HEK293 (cell line): ENCODE data around the gene HOXB8.

Experiments used
- BCL11A ChIP-seq: fragments of 450-650 bp; formaldehyde crosslinking; IDR thresholded peaks from 2 replicates; pipeline ENCODE4 v1.5.1; 2016; ENCODE audit warnings: low read depth, missing biosample characterization, missing genetic modification characterization
- GFI1B ChIP-seq: fragments of 450-650 bp; formaldehyde crosslinking; IDR thresholded peaks from 2 replicates; pipeline ENCODE4 v1.5.1; 2016; ENCODE audit warnings: missing biosample characterization, missing genetic modification characterization
- GLIS1 ChIP-seq: fragments of 450-650 bp; formaldehyde crosslinking; IDR thresholded peaks from 2 replicates; pipeline ENCODE4 v1.5.1; 2016; ENCODE audit warnings: missing biosample characterization, missing genetic modification characterization
- IKZF3 ChIP-seq: fragments of 450-650 bp; IDR thresholded peaks from 2 replicates; pipeline ENCODE4 v1.5.0; 2018; ENCODE audit warnings: missing biosample characterization, mild to moderate bottlenecking, missing genetic modification characterization, moderate library complexity
- YY1 ChIP-seq: fragments of 450-650 bp; formaldehyde crosslinking; IDR thresholded peaks from 2 replicates; pipeline ENCODE4 v1.5.1; 2018; ENCODE audit warnings: missing biosample characterization, missing genetic modification characterization
- YY2 ChIP-seq: fragments of 450-650 bp; formaldehyde crosslinking; IDR thresholded peaks from 2 replicates; pipeline ENCODE4 v1.5.1; 2016; ENCODE audit warnings: missing biosample characterization, missing genetic modification characterization
- ZIC2 ChIP-seq: fragments of 450-650 bp; formaldehyde crosslinking; IDR thresholded peaks from 2 replicates; pipeline ENCODE4 v1.5.1; 2016; ENCODE audit warnings: missing biosample characterization, missing genetic modification characterization
- ZNF366 ChIP-seq: fragments of 450-650 bp; formaldehyde crosslinking; conservative IDR thresholded peaks from 2 replicates; pipeline ENCODE4 v1.5.1; 2016; ENCODE audit warnings: missing biosample characterization, missing genetic modification characterization
- ZNF423 ChIP-seq: fragments of 450-650 bp; formaldehyde crosslinking; IDR thresholded peaks from 2 replicates; pipeline ENCODE4 v1.5.1; 2016; ENCODE audit warnings: missing biosample characterization, missing genetic modification characterization
- ZNF561 ChIP-seq: fragments of 450-650 bp; IDR thresholded peaks from 2 replicates; pipeline ENCODE4 v1.5.1; 2018; ENCODE audit warnings: missing biosample characterization, missing genetic modification characterization, borderline replicate concordance
- TF ChIP-seq, protein P1 (sequence below): fragments of 450-650 bp; formaldehyde crosslinking; IDR thresholded peaks from 2 replicates; pipeline ENCODE4 v1.5.1; 2016; ENCODE audit warnings: missing biosample characterization, missing genetic modification characterization
- TF ChIP-seq, protein P2 (sequence below): fragments of 450-650 bp; formaldehyde crosslinking; IDR thresholded peaks from 2 replicates; pipeline ENCODE4 v1.5.1; 2016; ENCODE audit warnings: missing biosample characterization, missing genetic modification characterization, low read depth
- TF ChIP-seq, protein P3 (sequence below): fragments of 450-650 bp; formaldehyde crosslinking; IDR thresholded peaks from 2 replicates; pipeline ENCODE4 v1.5.1; 2017; ENCODE audit warnings: missing biosample characterization, mild to moderate bottlenecking, missing genetic modification characterization, moderate library complexity
- TF ChIP-seq, protein P4 (sequence below): fragments of 450-650 bp; formaldehyde crosslinking; IDR thresholded peaks from 2 replicates; pipeline ENCODE4 v1.5.1; 2016; ENCODE audit warnings: missing biosample characterization, missing genetic modification characterization
- TF ChIP-seq, protein P5 (sequence below): fragments of 450-650 bp; formaldehyde crosslinking; IDR thresholded peaks from 2 replicates; pipeline ENCODE4 v1.5.1; 2016; ENCODE audit warnings: missing biosample characterization, missing genetic modification characterization, borderline replicate concordance
- TF ChIP-seq, protein P6 (sequence below): fragments of 450-650 bp; formaldehyde crosslinking; conservative IDR thresholded peaks from 2 replicates; pipeline ENCODE4 v1.5.1; 2016; ENCODE audit warnings: low read depth, missing biosample characterization, missing genetic modification characterization
- TF ChIP-seq, protein P7 (sequence below): fragments of 450-650 bp; formaldehyde crosslinking; IDR thresholded peaks from 2 replicates; pipeline ENCODE4; 2016; ENCODE audit warnings: missing biosample characterization, missing genetic modification characterization
- TF ChIP-seq, protein P8 (sequence below): fragments of 450-650 bp; IDR thresholded peaks from 2 replicates; pipeline ENCODE4 v1.5.1; 2018; ENCODE audit warnings: missing biosample characterization, mild to moderate bottlenecking, missing genetic modification characterization

The HOXB8 gene

DNA sequence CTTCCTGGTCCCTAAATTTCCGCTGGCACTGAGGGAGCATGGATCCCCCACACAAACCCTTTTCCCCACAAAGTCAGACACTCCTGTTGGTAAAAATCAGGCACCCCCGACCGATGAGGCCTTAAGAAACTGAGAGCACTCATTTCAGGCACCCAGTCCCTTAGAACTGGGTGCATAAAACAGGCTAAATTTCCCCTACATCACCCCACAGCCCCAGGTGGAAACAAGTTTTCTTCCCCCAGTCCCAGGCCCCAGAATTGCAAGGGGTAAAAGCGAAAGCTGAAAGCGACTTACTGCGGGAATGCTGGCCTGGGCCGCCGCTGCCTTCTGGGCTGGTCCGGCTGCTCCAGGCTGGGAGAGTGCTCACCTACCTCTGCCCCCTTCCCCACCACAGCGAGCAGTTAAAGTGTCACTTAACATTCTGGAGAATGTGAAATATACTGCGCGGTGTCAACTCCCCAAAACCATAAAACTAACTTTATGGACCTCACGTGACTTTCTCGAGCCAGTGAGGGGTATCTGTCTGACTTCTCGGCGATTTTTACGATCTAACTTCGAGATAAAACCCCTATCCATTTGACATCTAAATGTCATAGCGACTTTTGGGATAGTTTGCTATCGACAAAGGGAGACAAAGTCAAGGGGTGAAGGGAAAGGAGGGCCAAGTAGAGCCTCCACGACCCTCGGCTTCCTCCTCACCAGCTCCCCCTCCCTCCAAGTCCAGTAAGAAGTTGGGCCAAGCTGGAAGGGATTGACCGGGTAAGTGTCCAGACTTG is 25.1 kb downstream of the HOXB8 start, which contains the start of gene HOXB3 (continued):
- TF ChIP-seq, protein P1, sequence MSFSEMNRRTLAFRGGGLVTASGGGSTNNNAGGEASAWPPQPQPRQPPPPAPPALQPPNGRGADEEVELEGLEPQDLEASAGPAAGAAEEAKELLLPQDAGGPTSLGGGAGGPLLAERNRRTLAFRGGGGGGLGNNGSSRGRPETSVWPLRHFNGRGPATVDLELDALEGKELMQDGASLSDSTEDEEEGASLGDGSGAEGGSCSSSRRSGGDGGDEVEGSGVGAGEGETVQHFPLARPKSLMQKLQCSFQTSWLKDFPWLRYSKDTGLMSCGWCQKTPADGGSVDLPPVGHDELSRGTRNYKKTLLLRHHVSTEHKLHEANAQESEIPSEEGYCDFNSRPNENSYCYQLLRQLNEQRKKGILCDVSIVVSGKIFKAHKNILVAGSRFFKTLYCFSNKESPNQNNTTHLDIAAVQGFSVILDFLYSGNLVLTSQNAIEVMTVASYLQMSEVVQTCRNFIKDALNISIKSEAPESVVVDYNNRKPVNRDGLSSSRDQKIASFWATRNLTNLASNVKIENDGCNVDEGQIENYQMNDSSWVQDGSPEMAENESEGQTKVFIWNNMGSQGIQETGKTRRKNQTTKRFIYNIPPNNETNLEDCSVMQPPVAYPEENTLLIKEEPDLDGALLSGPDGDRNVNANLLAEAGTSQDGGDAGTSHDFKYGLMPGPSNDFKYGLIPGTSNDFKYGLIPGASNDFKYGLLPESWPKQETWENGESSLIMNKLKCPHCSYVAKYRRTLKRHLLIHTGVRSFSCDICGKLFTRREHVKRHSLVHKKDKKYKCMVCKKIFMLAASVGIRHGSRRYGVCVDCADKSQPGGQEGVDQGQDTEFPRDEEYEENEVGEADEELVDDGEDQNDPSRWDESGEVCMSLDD (tag by site-specific recombination): peak; percentile 66
- TF ChIP-seq ZNF423 (0 out of 2 replicates have a peak, but pooled peaks have one; percentile 25), ZIC2 (tag by site-specific recombination) (peak; percentile 59; the same call in 1 of the 2 replicates), GLIS1 (tag by site-specific recombination) (peak; percentile 86), YY1 (tag by site-specific recombination) (no peak), YY2 (tag by site-specific recombination) (no peak), ZNF561 (peak; percentile 88), IKZF3 (peak; percentile 94), BCL11A (tag by site-specific recombination) (peak; percentile 81), GFI1B (tag by site-specific recombination) (0 out of 2 replicates have a peak, but pooled peaks have one; percentile 22), ZNF366 (tag by site-specific recombination) (peak; percentile 86)
- TF ChIP-seq, protein P2, sequence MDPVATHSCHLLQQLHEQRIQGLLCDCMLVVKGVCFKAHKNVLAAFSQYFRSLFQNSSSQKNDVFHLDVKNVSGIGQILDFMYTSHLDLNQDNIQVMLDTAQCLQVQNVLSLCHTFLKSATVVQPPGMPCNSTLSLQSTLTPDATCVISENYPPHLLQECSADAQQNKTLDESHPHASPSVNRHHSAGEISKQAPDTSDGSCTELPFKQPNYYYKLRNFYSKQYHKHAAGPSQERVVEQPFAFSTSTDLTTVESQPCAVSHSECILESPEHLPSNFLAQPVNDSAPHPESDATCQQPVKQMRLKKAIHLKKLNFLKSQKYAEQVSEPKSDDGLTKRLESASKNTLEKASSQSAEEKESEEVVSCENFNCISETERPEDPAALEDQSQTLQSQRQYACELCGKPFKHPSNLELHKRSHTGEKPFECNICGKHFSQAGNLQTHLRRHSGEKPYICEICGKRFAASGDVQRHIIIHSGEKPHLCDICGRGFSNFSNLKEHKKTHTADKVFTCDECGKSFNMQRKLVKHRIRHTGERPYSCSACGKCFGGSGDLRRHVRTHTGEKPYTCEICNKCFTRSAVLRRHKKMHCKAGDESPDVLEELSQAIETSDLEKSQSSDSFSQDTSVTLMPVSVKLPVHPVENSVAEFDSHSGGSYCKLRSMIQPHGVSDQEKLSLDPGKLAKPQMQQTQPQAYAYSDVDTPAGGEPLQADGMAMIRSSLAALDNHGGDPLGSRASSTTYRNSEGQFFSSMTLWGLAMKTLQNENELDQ (tag by site-specific recombination): no peak
- TF ChIP-seq, protein P3, sequence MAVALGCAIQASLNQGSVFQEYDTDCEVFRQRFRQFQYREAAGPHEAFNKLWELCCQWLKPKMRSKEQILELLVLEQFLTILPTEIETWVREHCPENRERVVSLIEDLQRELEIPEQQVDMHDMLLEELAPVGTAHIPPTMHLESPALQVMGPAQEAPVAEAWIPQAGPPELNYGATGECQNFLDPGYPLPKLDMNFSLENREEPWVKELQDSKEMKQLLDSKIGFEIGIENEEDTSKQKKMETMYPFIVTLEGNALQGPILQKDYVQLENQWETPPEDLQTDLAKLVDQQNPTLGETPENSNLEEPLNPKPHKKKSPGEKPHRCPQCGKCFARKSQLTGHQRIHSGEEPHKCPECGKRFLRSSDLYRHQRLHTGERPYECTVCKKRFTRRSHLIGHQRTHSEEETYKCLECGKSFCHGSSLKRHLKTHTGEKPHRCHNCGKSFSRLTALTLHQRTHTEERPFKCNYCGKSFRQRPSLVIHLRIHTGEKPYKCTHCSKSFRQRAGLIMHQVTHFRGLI (tag by site-specific recombination): 0 out of 2 replicates have a peak, but pooled peaks have one; percentile 51
- TF ChIP-seq, protein P4, sequence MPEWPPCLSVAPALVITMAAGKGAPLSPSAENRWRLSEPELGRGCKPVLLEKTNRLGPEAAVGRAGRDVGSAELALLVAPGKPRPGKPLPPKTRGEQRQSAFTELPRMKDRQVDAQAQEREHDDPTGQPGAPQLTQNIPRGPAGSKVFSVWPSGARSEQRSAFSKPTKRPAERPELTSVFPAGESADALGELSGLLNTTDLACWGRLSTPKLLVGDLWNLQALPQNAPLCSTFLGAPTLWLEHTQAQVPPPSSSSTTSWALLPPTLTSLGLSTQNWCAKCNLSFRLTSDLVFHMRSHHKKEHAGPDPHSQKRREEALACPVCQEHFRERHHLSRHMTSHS (tag by site-specific recombination): no peak; the same call in 1 of the 2 replicates
- TF ChIP-seq, protein P5, sequence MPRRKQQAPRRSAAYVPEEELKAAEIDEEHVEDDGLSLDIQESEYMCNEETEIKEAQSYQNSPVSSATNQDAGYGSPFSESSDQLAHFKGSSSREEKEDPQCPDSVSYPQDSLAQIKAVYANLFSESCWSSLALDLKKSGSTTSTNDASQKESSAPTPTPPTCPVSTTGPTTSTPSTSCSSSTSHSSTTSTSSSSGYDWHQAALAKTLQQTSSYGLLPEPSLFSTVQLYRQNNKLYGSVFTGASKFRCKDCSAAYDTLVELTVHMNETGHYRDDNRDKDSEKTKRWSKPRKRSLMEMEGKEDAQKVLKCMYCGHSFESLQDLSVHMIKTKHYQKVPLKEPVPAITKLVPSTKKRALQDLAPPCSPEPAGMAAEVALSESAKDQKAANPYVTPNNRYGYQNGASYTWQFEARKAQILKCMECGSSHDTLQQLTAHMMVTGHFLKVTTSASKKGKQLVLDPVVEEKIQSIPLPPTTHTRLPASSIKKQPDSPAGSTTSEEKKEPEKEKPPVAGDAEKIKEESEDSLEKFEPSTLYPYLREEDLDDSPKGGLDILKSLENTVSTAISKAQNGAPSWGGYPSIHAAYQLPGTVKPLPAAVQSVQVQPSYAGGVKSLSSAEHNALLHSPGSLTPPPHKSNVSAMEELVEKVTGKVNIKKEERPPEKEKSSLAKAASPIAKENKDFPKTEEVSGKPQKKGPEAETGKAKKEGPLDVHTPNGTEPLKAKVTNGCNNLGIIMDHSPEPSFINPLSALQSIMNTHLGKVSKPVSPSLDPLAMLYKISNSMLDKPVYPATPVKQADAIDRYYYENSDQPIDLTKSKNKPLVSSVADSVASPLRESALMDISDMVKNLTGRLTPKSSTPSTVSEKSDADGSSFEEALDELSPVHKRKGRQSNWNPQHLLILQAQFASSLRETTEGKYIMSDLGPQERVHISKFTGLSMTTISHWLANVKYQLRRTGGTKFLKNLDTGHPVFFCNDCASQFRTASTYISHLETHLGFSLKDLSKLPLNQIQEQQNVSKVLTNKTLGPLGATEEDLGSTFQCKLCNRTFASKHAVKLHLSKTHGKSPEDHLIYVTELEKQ (tag by site-specific recombination): peak; percentile 98
- TF ChIP-seq, protein P6, sequence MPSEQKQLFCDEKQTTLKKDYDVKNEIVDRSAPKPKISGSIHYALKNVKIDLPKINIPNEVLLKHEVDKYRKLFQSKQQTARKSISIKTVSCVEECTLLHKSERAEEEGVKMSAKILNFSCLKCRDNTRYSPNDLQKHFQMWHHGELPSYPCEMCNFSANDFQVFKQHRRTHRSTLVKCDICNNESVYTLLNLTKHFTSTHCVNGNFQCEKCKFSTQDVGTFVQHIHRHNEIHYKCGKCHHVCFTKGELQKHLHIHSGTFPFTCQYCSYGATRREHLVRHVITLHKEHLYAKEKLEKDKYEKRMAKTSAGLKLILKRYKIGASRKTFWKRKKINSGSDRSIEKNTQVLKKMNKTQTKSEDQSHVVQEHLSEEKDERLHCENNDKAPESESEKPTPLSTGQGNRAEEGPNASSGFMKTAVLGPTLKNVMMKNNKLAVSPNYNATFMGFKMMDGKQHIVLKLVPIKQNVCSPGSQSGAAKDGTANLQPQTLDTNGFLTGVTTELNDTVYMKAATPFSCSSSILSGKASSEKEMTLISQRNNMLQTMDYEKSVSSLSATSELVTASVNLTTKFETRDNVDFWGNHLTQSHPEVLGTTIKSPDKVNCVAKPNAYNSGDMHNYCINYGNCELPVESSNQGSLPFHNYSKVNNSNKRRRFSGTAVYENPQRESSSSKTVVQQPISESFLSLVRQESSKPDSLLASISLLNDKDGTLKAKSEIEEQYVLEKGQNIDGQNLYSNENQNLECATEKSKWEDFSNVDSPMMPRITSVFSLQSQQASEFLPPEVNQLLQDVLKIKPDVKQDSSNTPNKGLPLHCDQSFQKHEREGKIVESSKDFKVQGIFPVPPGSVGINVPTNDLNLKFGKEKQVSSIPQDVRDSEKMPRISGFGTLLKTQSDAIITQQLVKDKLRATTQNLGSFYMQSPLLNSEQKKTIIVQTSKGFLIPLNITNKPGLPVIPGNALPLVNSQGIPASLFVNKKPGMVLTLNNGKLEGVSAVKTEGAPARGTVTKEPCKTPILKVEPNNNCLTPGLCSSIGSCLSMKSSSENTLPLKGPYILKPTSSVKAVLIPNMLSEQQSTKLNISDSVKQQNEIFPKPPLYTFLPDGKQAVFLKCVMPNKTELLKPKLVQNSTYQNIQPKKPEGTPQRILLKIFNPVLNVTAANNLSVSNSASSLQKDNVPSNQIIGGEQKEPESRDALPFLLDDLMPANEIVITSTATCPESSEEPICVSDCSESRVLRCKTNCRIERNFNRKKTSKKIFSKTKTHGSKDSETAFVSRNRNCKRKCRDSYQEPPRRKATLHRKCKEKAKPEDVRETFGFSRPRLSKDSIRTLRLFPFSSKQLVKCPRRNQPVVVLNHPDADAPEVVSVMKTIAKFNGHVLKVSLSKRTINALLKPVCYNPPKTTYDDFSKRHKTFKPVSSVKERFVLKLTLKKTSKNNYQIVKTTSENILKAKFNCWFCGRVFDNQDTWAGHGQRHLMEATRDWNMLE (tag by site-specific recombination): peak; percentile 14; the same call in 1 of the 2 replicates
- TF ChIP-seq, protein P7, sequence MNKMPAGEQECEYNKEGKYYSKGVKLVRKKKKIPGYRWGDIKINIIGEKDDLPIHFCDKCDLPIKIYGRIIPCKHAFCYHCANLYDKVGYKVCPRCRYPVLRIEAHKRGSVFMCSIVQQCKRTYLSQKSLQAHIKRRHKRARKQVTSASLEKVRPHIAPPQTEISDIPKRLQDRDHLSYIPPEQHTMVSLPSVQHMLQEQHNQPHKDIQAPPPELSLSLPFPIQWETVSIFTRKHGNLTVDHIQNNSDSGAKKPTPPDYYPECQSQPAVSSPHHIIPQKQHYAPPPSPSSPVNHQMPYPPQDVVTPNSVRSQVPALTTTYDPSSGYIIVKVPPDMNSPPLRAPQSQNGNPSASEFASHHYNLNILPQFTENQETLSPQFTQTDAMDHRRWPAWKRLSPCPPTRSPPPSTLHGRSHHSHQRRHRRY (tag by site-specific recombination): 0 out of 2 replicates have a peak, but pooled peaks have one; percentile 12
- TF ChIP-seq, protein P8, sequence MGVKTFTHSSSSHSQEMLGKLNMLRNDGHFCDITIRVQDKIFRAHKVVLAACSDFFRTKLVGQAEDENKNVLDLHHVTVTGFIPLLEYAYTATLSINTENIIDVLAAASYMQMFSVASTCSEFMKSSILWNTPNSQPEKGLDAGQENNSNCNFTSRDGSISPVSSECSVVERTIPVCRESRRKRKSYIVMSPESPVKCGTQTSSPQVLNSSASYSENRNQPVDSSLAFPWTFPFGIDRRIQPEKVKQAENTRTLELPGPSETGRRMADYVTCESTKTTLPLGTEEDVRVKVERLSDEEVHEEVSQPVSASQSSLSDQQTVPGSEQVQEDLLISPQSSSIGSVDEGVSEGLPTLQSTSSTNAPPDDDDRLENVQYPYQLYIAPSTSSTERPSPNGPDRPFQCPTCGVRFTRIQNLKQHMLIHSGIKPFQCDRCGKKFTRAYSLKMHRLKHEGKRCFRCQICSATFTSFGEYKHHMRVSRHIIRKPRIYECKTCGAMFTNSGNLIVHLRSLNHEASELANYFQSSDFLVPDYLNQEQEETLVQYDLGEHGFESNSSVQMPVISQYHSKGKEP (tag by site-specific recombination): peak; percentile 41; the same call in 1 of the 2 replicates
